Mucosa of gallbladder (tissue), 1 donor: ENCODE measurements around the gene KLHL35. TPM values are rescaled to one million over a fixed set of nuclear protein-coding genes. Genes with fewer than 3 reads are reported as not detected.
"Not testable (repeated sequence)": the region's sequence is repeated elsewhere in the genome, so short reads cannot be mapped to it uniquely, and the experiment has no call there.

Experiments
- DNase-seq: peaks from one replicate; pipeline ENCODE4 v3.0.0-alpha.2; 2020; ENCODE audit warnings: low spot score
- total RNA-seq: library from RNA; stranded (reverse); gene quantifications from one replicate; pipeline ENCODE4 v1.2.1, GENCODE V29; 2021
- donor health status: DM: no; HTN: no; CAD: no.

The KLHL35 gene
- total RNA-seq, 1 donor from 2014 or later = 1.4 TPM

- DNase-seq = no peak
These were observed 43.1 kb downstream of the KLHL35 start for GRCh38 chr11:75389925-75390324.

- DNase-seq = no peak
These were observed 43.8 kb downstream of the KLHL35 start for GRCh38 chr11:75389276-75389605.

DNA sequence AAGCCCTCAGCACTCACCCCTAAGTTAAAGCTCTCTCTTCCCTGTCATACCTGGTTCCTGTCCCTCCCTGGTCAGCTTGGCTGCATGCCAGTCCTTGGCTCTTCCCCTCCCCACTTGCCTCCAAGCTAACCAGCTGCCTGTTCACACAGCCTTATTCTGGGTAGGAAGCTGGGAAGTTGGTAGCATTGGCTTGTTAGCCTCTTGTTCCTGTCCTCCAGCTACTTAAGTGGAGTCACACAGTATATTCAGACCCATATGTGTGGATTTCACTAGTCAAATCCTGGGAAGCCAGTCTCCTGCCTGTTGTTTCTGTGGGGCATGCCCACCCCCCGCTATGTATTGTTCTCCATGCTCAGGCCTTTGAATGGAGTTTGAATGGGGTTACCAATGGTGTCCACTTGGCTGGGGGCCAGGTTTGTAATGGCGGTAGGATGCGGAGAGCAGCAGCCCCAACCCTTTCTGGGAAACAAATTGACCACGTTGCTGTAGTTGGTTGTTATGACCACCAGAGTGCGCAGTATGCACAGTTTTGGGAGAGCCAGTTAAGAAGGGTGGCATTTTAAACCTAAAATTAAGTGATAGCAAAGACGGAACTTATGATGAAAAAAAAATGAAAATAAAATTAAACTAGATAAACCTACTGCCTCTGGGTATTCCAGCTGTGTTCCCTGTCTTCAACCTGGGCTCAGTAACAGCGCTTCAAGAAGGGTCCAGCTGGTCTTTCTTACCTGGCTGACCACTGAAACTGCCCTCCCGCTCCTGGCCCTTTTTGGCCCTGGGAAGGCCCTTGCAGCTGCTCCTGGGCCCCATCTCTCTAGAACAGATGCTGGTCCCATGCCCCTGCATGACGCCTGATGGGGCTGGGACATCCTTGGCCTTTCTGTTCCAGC, 44.4 kb downstream of the KLHL35 start:
- peak; percentile 69 for DNase-seq

DNA sequence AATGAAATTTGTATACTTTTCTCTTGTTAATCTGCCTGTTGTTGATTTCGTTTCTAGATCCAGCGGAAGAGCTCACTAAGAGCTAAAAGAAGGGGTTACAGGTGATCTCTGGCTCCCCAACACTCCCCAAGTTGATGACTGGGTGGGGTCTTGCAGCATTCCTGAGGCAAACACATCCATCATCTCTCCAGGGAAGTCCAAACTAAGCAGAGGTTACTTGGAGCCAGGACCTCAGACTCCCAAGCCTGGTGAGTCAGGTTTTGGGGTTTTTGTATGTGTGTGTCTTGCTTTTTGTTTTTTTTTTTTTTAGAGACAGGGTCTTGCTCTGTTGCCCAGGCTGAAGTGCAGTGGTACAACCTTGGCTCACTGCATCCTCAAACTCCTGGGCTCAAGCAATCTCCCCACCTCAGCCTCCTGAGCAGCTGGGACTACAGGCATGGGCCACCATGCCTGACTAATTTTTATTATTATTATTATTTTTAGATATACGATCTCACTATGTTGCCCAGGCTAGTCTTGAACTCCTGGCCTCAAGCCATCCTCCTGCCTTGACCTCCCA, 45.2 kb downstream of the KLHL35 start:
- DNase-seq = no peak

DNA sequence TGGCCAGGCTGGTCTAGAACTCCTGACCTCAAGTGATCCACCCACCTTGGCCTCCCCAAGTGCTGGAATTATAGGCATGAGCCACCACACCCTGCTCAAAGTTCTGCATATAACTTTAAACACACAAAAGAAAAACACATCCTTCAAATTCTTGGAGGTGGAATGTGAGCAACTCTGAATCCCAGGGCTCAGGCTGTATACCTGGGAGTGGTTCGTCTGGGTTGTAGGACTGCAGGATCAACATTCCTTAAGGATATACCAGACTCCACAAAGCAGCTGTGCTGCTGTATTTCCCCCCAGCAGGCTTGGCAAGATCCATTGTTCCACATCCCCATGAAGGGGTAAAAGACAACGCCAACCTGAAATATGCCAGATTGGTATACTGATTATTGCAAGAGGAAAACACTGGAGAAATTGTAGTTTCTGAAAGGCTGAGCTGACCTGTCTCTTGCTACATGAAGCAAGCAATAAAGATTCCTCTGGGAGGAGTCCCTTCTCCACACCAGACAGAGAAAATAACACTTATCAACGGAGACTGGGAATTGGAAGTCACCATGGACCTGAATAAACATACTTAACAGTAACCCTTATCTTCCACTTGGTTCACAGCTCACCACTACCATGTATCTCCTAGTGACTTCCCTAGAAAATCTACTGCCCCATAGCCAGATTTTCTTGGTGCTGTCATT, 45.9 kb downstream of the KLHL35 start:
- no peak for DNase-seq

DNA sequence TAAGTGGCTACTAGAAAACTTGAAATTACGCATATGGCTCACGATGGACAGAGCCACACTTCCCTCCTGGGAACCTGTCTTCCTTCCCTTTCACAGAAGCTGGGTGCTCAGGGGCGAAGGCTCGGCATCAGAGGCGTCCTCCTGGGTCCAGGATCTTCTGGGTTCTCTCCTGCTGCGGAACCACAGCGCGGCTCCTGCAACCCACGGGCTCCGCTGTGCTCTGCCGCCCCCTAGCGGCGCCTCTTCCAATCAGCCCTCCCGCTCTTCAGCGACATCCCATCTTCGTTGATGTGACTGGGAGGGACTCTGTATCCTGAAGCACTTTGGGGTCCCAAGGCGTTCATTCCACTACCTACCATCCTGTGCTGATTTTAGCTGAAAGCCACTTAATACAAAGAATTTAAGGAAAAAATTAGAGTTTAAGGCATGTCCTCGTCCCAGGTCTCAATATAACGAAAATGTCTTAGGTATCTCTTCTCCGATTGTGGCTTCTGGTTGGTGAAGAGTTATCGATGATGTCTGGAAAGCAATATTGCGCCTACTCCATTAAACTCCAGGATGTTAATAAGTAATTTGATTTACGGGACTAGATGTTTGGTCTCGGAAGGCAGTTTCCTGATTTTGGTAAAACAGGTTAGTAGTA, 48.4 kb downstream of the KLHL35 start:
- peak; percentile 82 for DNase-seq

- DNase-seq = no peak
These were observed 49.8 kb downstream of the KLHL35 start for GRCh38 chr11:75383246-75383645.

- peak; percentile 75 for DNase-seq
These were observed 52.1 kb downstream of the KLHL35 start for GRCh38 chr11:75380716-75381420.

DNA sequence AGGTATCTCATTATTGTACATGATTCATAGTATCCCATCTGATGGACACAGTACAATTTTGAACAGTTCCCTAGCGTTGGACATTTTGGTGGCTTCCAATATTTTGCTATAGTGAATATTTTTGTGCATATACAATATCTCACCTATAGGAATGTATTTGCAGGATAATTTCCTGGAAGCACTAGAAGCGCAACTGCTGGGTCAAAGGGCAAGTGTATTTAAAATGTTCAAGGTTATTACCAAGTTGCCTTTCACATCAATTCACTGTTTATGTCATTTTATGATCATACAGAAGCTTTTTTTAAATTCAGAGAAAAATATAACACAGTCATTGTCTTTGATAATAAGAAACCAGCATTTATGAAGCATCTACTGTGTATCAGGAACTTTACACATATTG, 52.8 kb downstream of the KLHL35 start:
- DNase-seq = no peak

DNA sequence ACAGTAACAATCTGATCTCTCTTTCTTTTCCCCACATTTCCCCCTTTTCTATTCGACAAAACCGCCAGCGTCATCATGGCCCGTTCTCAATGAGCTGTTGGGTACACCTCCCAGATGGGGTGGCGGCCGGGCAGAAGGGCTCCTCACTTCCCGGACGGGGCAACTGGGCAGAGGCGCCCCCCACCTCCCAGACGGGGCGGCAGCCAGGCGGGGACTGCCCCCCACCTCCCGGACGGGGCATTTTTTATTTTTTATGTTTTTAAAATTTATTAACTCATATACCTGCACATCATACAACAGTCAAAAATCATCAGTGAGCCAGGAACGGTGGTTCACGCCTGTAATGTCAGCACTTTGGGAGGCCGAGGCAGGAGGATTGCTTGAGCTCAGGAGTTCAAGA, 54.2 kb downstream of the KLHL35 start:
- not testable (repeated sequence) for DNase-seq

GRCh38 chr11:75376175-75376574, 56.8 kb downstream of the KLHL35 start:
- DNase-seq = no peak

- DNase-seq = no peak
These were observed 57.4 kb downstream of the KLHL35 start for GRCh38 chr11:75375626-75376025.

DNA sequence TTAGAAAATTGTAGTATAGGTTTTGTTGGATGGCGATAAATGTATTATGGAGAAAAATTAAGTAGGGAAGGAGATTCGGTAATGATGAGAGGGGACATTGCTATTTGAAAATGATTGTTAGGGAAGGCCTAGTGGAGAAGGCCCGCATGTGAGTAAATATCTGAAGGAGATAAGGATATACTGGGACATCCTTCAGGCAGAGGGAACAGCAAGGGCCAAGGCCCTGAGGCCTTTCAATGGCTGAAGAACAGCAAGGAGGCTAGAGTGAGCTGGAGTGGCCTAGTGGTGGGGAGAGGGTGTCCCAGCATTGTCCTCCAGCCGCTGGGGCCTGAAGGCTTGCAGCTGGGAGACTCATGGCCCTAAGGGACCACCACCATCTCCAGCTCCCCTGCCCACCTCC, 58.4 kb downstream of the KLHL35 start:
- no peak for DNase-seq

DNA sequence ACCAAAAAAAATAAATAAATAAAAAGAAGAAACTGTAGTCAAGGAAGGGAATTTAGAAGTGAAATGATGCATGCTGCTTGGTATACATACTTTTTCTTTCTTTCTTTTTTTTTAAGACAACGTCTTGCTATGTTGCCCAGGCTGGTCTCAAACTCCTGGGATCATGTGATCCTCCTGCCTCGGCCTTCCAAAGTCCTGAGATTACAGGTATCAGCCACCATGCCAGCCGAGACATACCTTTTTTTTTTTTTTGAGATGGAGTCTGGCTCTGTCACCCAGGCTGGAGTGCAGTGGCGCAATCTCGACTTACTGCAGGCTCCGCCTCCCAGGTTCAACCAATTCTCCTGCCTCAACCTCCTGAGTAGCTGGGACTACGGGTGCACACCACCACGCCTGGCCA, 59.8 kb downstream of the KLHL35 start:
- DNase-seq = no peak

Other genes with a start within 250 kb of the KLHL35 start
- 0.17 TPM for gene TPBGL, start 192.4 kb downstream of the KLHL35 start, total RNA-seq
- 57.7 TPM for gene ARRB1, start 81.5 kb downstream of the KLHL35 start, total RNA-seq
- gene RPS3, start 33.7 kb downstream of the KLHL35 start, total RNA-seq = 1,626 TPM
- gene GDPD5, start 92.7 kb upstream of the KLHL35 start, total RNA-seq = 16.7 TPM
- 141 TPM for gene SERPINH1, start 129.1 kb upstream of the KLHL35 start, total RNA-seq
- 13.3 TPM for gene MAP6, start 235.8 kb upstream of the KLHL35 start, total RNA-seq